Osteoblast (primary cell): ENCODE measurements around the gene SGF29. TPM values are rescaled to one million over a fixed set of nuclear protein-coding genes. Genes with fewer than 3 reads are reported as not detected.

Experiments used
- DNase-seq: peaks from one replicate; pipeline ENCODE4 v3.0.0; 2011; ENCODE audit warnings: low spot score, mixed read lengths; ENCODE audit not compliant: insufficient read length; ENCODE audit errors: missing footprints
- H2AFZ ChIP-seq: 2 replicates; pipeline ENCODE4 v1.6.0; 2011; ENCODE audit warnings: mild to moderate bottlenecking, low read length
- H3K27ac ChIP-seq: 2 replicates; pipeline ENCODE4 v1.5.1; 2011; ENCODE audit warnings: mild to moderate bottlenecking, low read depth, low read length, moderate library complexity
- H3K27me3 ChIP-seq: 2 replicates; pipeline ENCODE4 v1.6.0; 2012; ENCODE audit warnings: mild to moderate bottlenecking, control low read depth, inconsistent platforms, low read length, moderate library complexity; ENCODE audit not compliant: insufficient read depth
- H3K36me3 ChIP-seq: 2 replicates; pipeline ENCODE4 v1.5.1; 2011; ENCODE audit warnings: mild to moderate bottlenecking, low read length, control low read depth, moderate library complexity; ENCODE audit not compliant: insufficient read depth
- H3K4me1 ChIP-seq: 2 replicates; pipeline ENCODE4 v1.5.1; 2011; ENCODE audit warnings: mild to moderate bottlenecking, low read length, control low read depth, moderate library complexity; ENCODE audit not compliant: insufficient read depth
- H3K4me2 ChIP-seq: 2 replicates; pipeline ENCODE4 v1.6.0; 2011; ENCODE audit warnings: mild to moderate bottlenecking, low read length; ENCODE audit not compliant: insufficient read depth
- H3K4me3 ChIP-seq: fragments of 200-600 bp; sonication (generic); 3 replicates; pipeline ENCODE4 v1.5.1; 2012; ENCODE audit warnings: mild to moderate bottlenecking, low read length, inconsistent platforms; ENCODE audit not compliant: insufficient read depth
- H3K79me2 ChIP-seq: 2 replicates; pipeline ENCODE4 v1.6.0; 2012; ENCODE audit warnings: mild to moderate bottlenecking, low read length, control low read depth, inconsistent platforms; ENCODE audit not compliant: insufficient read depth
- H3K9me3 ChIP-seq: 2 replicates; pipeline ENCODE4 v1.5.1; 2011; ENCODE audit warnings: low read depth, low read length, control low read depth
- H4K20me1 ChIP-seq: 2 replicates; pipeline ENCODE4 v1.6.0; 2012; ENCODE audit warnings: mild to moderate bottlenecking, low read length, control low read depth; ENCODE audit not compliant: insufficient read depth
- CTCF ChIP-seq: IDR thresholded peaks from 2 replicates; pipeline ENCODE4 v1.5.1; 2011; ENCODE audit warnings: mild to moderate bottlenecking, low read depth, low read length, moderate library complexity; ENCODE audit errors: extremely low read depth
- total RNA-seq: library from RNA; depleted of rRNA; stranded (reverse); fragments of >200 nt; gene quantifications from 2 replicates; pipeline ENCODE4 v1.2.3, GENCODE V29; 2012

SGF29 gene
- total RNA-seq, 1 donor = 13.4 TPM

GRCh38 chr16:28511801-28512789 lies 41.6 kb upstream of the SGF29 start:
- H3K27me3 ChIP-seq = peaks cover 5% of the 10 kb centered on the region

GRCh38 chr16:28513484-28514181 lies 40.1 kb upstream of the SGF29 start:
- Histone ChIP-seq H3K4me1 (no peaks in the 10 kb centered on the region), H3K4me3 (no peak overlapping the region), H3K4me2 (no peak overlapping the region), H3K27ac (no peak overlapping the region), H3K9me3 (no peaks in the 10 kb centered on the region), H3K79me2 (no peaks in the 10 kb centered on the region), H4K20me1 (no peaks in the 10 kb centered on the region), H3K36me3 (no peaks in the 10 kb centered on the region), H2AFZ (no peak overlapping the region), H3K27me3 (no peaks in the 10 kb centered on the region)
- no peak for TF ChIP-seq CTCF
- no peak for DNase-seq

More at GRCh38 chr16:28511801-28512789, 41.6 kb upstream of the SGF29 start:
- no peaks in the 10 kb centered on the region for H3K79me2 ChIP-seq
- no peak overlapping the region for H3K4me2 ChIP-seq
- DNase-seq = peak; percentile 81
- no peaks in the 10 kb centered on the region for H4K20me1 ChIP-seq
- TF ChIP-seq CTCF = no peak
- H3K27ac ChIP-seq = no peak overlapping the region
- H3K4me3 ChIP-seq = no peak overlapping the region
- H2AFZ ChIP-seq = no peak overlapping the region
- H3K9me3 ChIP-seq = no peaks in the 10 kb centered on the region
- H3K4me1 ChIP-seq = no peaks in the 10 kb centered on the region
- no peaks in the 10 kb centered on the region for H3K36me3 ChIP-seq

DNA sequence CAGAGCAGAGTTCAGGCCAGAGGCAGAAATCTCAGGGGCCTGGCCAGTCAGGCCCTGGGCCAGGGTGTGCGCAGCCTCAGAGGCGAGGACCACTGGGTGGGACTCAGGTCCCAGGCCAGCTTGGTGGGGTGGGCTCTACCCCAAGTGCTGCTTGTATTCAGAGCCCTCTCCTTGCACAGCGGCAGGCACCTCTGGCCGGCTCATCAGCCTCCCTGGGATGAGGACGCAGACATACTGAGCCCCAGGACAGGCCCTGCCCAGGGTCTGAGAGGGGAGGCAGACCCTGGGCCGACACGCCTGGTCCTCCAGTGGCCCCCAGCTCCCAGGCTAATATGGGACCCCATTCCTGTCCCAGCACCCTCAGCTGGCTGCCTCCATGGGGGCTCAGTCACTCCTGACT lies 39.5 kb upstream of the SGF29 start:
- Histone ChIP-seq H2AFZ (no peak overlapping the region), H3K4me1 (no peaks in the 10 kb centered on the region), H3K36me3 (no peaks in the 10 kb centered on the region), H3K9me3 (no peaks in the 10 kb centered on the region), H3K4me2 (no peak overlapping the region), H3K27ac (no peak overlapping the region), H3K27me3 (no peaks in the 10 kb centered on the region), H3K4me3 (no peak overlapping the region), H3K79me2 (no peaks in the 10 kb centered on the region), H4K20me1 (no peaks in the 10 kb centered on the region)
- DNase-seq = no peak
- TF ChIP-seq CTCF = no peak

- Histone ChIP-seq H3K9me3 (no peaks in the 10 kb centered on the region), H3K4me1 (no peaks in the 10 kb centered on the region), H3K79me2 (no peaks in the 10 kb centered on the region), H3K4me3 (no peak overlapping the region), H3K4me2 (no peak overlapping the region), H3K36me3 (no peaks in the 10 kb centered on the region), H4K20me1 (no peaks in the 10 kb centered on the region), H2AFZ (no peak overlapping the region), H3K27me3 (no peaks in the 10 kb centered on the region), H3K27ac (no peak overlapping the region)
- TF ChIP-seq CTCF = no peak
- DNase-seq = no peak
These were observed 33.0 kb upstream of the SGF29 start for GRCh38 chr16:28520672-28521071.
